WTC11 (cell line): ENCODE results near the gene ARHGEF25. TPM values are rescaled to one million over a fixed set of nuclear protein-coding genes. Genes with fewer than 3 reads are reported as not detected.

Experiments
- ATAC-seq: fragments of 200-7000 bp; cut with Tn5 transposase; 2 replicates; pipeline ENCODE4 v1.10.0; 2021; ENCODE audit warnings: mild to moderate bottlenecking, moderate library complexity
- CTCF ChIA-PET: fragments of 300-600 bp; sonication (Branson Sonifier 250); formaldehyde crosslinking; loops from one replicate; lab custom pipeline; 2021; ENCODE audit warnings: antibody characterized with exemption; lab: Charles Lee
- POLR2A ChIA-PET: fragments of 350-600 bp; sonication (Branson Sonifier 250); formaldehyde crosslinking; loops from one replicate; lab custom pipeline; 2021; ENCODE audit warnings: antibody characterized with exemption; lab: Charles Lee
- DNase-seq: peaks from one replicate; pipeline ENCODE4 v3.0.0; 2021; ENCODE audit warnings: low spot score
- H3K27ac Mint-ChIP-seq: 2 replicates; pipeline ENCODE4 v1.8.0; 2021; ENCODE audit warnings: mixed read lengths
- H3K27me3 Mint-ChIP-seq: 2 replicates; pipeline ENCODE4 v1.8.0; 2021; ENCODE audit warnings: low read depth, mild to moderate bottlenecking, moderate library complexity, mixed read lengths
- H3K36me3 Mint-ChIP-seq: 2 replicates; pipeline ENCODE4 v1.8.0; 2021; ENCODE audit warnings: mixed read lengths
- H3K4me1 Mint-ChIP-seq: 2 replicates; pipeline ENCODE4 v1.8.0; 2022; ENCODE audit warnings: mixed read lengths
- H3K4me3 Mint-ChIP-seq: 2 replicates; pipeline ENCODE4 v1.8.0; 2021; ENCODE audit warnings: mild to moderate bottlenecking, moderate library complexity, mixed read lengths
- H3K9me3 Mint-ChIP-seq: 2 replicates; pipeline ENCODE4 v1.8.0; 2021; ENCODE audit warnings: mixed read lengths
- EMX1 ChIP-seq: fragments of 250-450 bp; sonication (Bioruptor Pico); IDR thresholded peaks from 2 replicates; pipeline ENCODE4 v1.8.0; 2021; ENCODE audit warnings: mild to moderate bottlenecking
- GABPB1 ChIP-seq: sonication (generic); formaldehyde crosslinking; IDR thresholded peaks from 2 replicates; pipeline ENCODE4 v1.8.1; 2023; ENCODE audit warnings: mild to moderate bottlenecking, missing genetic modification reagents
- GTF2I ChIP-seq: fragments of 250-450 bp; sonication (Bioruptor Pico); conservative IDR thresholded peaks from 2 replicates; pipeline ENCODE4 v1.4.0; 2021; ENCODE audit warnings: mild to moderate bottlenecking
- HMGA2 ChIP-seq: fragments of 250-450 bp; sonication (Bioruptor Pico); IDR thresholded peaks from 2 replicates; pipeline ENCODE4 v1.4.0; 2021; ENCODE audit warnings: mild to moderate bottlenecking, moderate library complexity
- JAZF1 ChIP-seq: fragments of 250-450 bp; sonication (Bioruptor Pico); IDR thresholded peaks from 2 replicates; pipeline ENCODE4 v1.9.0; 2021; ENCODE audit warnings: moderate library complexity, mild to moderate bottlenecking, inconsistent platforms
- JUN ChIP-seq: sonication (generic); formaldehyde crosslinking; IDR thresholded peaks from 2 replicates; pipeline ENCODE4 v1.8.0; 2023; ENCODE audit warnings: mild to moderate bottlenecking, missing genetic modification reagents
- MXD4 ChIP-seq: fragments of 250-450 bp; sonication (Bioruptor Pico); IDR thresholded peaks from 2 replicates; pipeline ENCODE4 v1.8.0; 2021; ENCODE audit warnings: mild to moderate bottlenecking, moderate library complexity, borderline replicate concordance
- NR1H2 ChIP-seq: sonication (generic); formaldehyde crosslinking; IDR thresholded peaks from 2 replicates; pipeline ENCODE4 v1.9.0; 2021; ENCODE audit warnings: mild to moderate bottlenecking, moderate library complexity, missing genetic modification reagents
- NR2C2 ChIP-seq: sonication (generic); formaldehyde crosslinking; IDR thresholded peaks from 2 replicates; pipeline ENCODE4 v1.8.0; 2022; ENCODE audit warnings: mild to moderate bottlenecking, missing genetic modification reagents
- OVOL2 ChIP-seq: fragments of 250-450 bp; sonication (Bioruptor Pico); IDR thresholded peaks from 2 replicates; pipeline ENCODE4 v1.9.0; 2021; ENCODE audit warnings: mild to moderate bottlenecking, borderline replicate concordance
- ZNF121 ChIP-seq: sonication (generic); formaldehyde crosslinking; IDR thresholded peaks from 2 replicates; pipeline ENCODE4 v1.8.0; 2023; ENCODE audit warnings: missing genetic modification reagents
- ZNF423 ChIP-seq: fragments of 250-450 bp; sonication (Bioruptor Pico); IDR thresholded peaks from 2 replicates; pipeline ENCODE4 v2.1.2; 2022; ENCODE audit warnings: mild to moderate bottlenecking, moderate library complexity
- total RNA-seq: library from RNA; stranded (reverse); gene quantifications from 3 replicates; pipeline ENCODE4 v1.2.3, GENCODE V29; 2021
- TF ChIP-seq, protein P1 (sequence below): sonication (generic); formaldehyde crosslinking; IDR thresholded peaks from 2 replicates; pipeline ENCODE4 v1.8.1; 2023; ENCODE audit warnings: mild to moderate bottlenecking, missing genetic modification reagents
- TF ChIP-seq, protein P2 (sequence below): sonication (generic); formaldehyde crosslinking; IDR thresholded peaks from 2 replicates; pipeline ENCODE4 v1.8.0; 2022; ENCODE audit warnings: mild to moderate bottlenecking, missing genetic modification reagents
- TF ChIP-seq, protein P3 (sequence below): fragments of 250-450 bp; sonication (Bioruptor Pico); IDR thresholded peaks from 2 replicates; pipeline ENCODE4 v1.9.0; 2021; ENCODE audit warnings: mild to moderate bottlenecking
- TF ChIP-seq, protein P4 (sequence below): sonication (generic); formaldehyde crosslinking; IDR thresholded peaks from 2 replicates; pipeline ENCODE4 v1.8.1; 2022; ENCODE audit warnings: mild to moderate bottlenecking, missing genetic modification reagents, moderate library complexity, borderline replicate concordance
- TF ChIP-seq, protein P5 (sequence below): sonication (generic); formaldehyde crosslinking; IDR thresholded peaks from 2 replicates; pipeline ENCODE4 v1.8.0; 2023; ENCODE audit warnings: missing genetic modification reagents
- TF ChIP-seq, protein P6 (sequence below): sonication (generic); formaldehyde crosslinking; IDR thresholded peaks from 2 replicates; pipeline ENCODE4 v1.8.1; 2022; ENCODE audit warnings: missing genetic modification reagents, borderline replicate concordance

The ARHGEF25 gene
- total RNA-seq, 1 experiment from 2014 or later, result 11.9 TPM

DNA sequence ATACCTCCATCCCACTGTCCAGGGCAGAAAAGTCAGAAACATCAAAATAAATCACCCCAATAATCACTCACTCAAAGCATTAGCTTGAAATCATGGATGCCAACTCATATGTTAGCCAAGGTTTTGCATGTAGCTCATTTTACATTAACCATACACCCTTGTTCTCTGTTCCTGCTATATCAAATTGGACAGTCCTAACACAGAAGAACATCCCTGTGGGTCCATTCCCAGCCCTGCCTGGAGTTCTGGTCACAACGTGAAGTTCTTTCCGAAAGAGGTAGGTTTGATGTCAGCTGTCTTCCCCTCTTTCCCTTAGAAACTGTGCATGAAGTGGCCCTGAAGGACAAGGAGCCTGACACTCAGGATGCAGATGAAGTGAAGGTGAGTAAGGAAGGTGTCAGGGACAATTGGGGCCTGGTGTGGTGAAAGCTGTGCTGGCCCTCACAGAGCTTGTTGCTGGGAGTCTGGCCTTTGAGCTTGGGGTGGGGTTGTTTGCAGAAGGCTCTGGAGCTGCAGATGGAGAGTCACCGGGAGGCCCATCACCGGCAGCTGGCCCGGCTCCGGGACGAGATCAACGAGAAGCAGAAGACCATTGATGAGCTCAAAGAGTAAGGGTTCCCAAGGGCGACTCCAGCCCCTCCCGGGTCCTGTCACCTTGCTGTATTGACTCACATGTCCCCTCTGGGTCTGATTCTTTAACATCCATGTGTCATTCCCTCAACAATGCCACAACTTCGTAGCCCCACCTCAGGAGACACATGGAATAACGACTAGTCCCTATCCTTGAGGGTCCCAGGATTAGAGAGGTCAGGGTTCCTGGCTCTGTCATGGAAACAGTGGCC, 35.2 kb upstream of the ARHGEF25 start:
- no peak for DNase-seq
- Mint-ChIP-seq H3K27me3 (no peaks in the 10 kb centered on the region; the same call in 1 of the 2 replicates), H3K4me1 (no peaks in the 10 kb centered on the region), H3K36me3 (peaks cover 58% of the 10 kb centered on the region), H3K27ac (no peak overlapping the region), H3K9me3 (no peaks in the 10 kb centered on the region), H3K4me3 (no peak overlapping the region)
- no peak for ATAC-seq
- CTCF ChIA-PET, result interaction anchor here (2.6 kb wide), 1 partner anchor 57 kb away, joined by 8 read pairs; the partner anchor contains the start of gene B4GALNT1
- TF ChIP-seq, protein P1, sequence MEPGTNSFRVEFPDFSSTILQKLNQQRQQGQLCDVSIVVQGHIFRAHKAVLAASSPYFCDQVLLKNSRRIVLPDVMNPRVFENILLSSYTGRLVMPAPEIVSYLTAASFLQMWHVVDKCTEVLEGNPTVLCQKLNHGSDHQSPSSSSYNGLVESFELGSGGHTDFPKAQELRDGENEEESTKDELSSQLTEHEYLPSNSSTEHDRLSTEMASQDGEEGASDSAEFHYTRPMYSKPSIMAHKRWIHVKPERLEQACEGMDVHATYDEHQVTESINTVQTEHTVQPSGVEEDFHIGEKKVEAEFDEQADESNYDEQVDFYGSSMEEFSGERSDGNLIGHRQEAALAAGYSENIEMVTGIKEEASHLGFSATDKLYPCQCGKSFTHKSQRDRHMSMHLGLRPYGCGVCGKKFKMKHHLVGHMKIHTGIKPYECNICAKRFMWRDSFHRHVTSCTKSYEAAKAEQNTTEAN (CRISPR knock-in tag), result no peak
- TF ChIP-seq NR1H2 (CRISPR knock-in tag), result no peak
- TF ChIP-seq, protein P2, sequence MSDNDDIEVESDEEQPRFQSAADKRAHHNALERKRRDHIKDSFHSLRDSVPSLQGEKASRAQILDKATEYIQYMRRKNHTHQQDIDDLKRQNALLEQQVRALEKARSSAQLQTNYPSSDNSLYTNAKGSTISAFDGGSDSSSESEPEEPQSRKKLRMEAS, result no peak
- no peak for TF ChIP-seq ZNF121 (CRISPR knock-in tag)
- peak; percentile 17; the same call in 1 of the 2 replicates for TF ChIP-seq GABPB1 (CRISPR knock-in tag)
- no peak for TF ChIP-seq EMX1
- TF ChIP-seq, protein P3, sequence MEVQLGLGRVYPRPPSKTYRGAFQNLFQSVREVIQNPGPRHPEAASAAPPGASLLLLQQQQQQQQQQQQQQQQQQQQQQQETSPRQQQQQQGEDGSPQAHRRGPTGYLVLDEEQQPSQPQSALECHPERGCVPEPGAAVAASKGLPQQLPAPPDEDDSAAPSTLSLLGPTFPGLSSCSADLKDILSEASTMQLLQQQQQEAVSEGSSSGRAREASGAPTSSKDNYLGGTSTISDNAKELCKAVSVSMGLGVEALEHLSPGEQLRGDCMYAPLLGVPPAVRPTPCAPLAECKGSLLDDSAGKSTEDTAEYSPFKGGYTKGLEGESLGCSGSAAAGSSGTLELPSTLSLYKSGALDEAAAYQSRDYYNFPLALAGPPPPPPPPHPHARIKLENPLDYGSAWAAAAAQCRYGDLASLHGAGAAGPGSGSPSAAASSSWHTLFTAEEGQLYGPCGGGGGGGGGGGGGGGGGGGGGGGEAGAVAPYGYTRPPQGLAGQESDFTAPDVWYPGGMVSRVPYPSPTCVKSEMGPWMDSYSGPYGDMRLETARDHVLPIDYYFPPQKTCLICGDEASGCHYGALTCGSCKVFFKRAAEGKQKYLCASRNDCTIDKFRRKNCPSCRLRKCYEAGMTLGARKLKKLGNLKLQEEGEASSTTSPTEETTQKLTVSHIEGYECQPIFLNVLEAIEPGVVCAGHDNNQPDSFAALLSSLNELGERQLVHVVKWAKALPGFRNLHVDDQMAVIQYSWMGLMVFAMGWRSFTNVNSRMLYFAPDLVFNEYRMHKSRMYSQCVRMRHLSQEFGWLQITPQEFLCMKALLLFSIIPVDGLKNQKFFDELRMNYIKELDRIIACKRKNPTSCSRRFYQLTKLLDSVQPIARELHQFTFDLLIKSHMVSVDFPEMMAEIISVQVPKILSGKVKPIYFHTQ (CRISPR knock-in tag), result no peak
- TF ChIP-seq, protein P4, sequence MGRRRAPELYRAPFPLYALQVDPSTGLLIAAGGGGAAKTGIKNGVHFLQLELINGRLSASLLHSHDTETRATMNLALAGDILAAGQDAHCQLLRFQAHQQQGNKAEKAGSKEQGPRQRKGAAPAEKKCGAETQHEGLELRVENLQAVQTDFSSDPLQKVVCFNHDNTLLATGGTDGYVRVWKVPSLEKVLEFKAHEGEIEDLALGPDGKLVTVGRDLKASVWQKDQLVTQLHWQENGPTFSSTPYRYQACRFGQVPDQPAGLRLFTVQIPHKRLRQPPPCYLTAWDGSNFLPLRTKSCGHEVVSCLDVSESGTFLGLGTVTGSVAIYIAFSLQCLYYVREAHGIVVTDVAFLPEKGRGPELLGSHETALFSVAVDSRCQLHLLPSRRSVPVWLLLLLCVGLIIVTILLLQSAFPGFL (CRISPR knock-in tag), result no peak
- TF ChIP-seq GTF2I (CRISPR knock-in tag), result no peak
- POLR2A ChIA-PET, result no interaction called here

DNA sequence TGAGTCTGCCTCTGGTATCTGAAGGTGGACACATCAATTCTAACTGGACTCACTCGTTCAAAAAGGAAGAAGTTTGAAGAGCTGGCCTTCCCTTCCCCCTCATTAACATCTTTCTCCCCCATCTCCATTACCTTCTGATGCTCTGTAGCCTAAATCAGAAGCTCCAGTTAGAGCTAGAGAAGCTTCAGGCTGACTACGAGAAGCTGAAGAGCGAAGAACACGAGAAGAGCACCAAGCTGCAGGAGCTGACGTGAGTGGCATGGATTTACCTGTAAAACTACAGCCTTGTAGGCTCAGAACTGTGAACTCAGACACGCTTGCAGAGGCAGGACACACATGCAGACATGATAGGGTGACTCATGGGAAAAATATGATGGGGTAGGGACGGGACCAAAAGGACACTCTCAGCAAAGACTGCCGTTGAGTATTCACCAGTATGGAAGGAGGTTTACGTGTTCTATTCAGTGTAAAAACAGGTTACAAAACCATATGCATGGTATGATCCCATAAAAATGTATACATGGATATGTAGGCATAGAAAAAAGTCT, 34.5 kb upstream of the ARHGEF25 start:
- Mint-ChIP-seq H3K27me3 (no peaks in the 10 kb centered on the region; the same call in 1 of the 2 replicates), H3K36me3 (peaks cover 59% of the 10 kb centered on the region), H3K27ac (no peak overlapping the region), H3K9me3 (no peaks in the 10 kb centered on the region), H3K4me3 (no peak overlapping the region), H3K4me1 (no peaks in the 10 kb centered on the region)
- no peak for ATAC-seq
- POLR2A ChIA-PET, result no interaction called here
- no peak for TF ChIP-seq JUN (CRISPR knock-in tag)
- no peak for TF ChIP-seq JAZF1 (CRISPR knock-in tag)
- TF ChIP-seq, protein P5, sequence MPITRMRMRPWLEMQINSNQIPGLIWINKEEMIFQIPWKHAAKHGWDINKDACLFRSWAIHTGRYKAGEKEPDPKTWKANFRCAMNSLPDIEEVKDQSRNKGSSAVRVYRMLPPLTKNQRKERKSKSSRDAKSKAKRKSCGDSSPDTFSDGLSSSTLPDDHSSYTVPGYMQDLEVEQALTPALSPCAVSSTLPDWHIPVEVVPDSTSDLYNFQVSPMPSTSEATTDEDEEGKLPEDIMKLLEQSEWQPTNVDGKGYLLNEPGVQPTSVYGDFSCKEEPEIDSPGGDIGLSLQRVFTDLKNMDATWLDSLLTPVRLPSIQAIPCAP (CRISPR knock-in tag), result no peak
- TF ChIP-seq, protein P6, sequence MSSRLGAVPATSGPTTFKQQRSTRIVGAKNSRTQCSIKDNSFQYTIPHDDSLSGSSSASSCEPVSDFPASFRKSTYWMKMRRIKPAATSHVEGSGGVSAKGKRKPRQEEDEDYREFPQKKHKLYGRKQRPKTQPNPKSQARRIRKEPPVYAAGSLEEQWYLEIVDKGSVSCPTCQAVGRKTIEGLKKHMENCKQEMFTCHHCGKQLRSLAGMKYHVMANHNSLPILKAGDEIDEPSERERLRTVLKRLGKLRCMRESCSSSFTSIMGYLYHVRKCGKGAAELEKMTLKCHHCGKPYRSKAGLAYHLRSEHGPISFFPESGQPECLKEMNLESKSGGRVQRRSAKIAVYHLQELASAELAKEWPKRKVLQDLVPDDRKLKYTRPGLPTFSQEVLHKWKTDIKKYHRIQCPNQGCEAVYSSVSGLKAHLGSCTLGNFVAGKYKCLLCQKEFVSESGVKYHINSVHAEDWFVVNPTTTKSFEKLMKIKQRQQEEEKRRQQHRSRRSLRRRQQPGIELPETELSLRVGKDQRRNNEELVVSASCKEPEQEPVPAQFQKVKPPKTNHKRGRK (CRISPR knock-in tag), result no peak
- TF ChIP-seq OVOL2 (CRISPR knock-in tag), result no peak
- TF ChIP-seq ZNF423, result no peak
- no peak for TF ChIP-seq NR2C2 (CRISPR knock-in tag)
- TF ChIP-seq HMGA2 (CRISPR knock-in tag), result no peak
- no peak for TF ChIP-seq MXD4
- CTCF ChIA-PET, result interaction anchor here (2.6 kb wide), 1 partner anchor 56 kb away, joined by 8 read pairs; the partner anchor contains the start of gene B4GALNT1
- DNase-seq, result no peak
